GM15510 (cell line): ENCODE measurements around the gene SKAP1.

ENCODE experiments used
- POLR2A ChIP-seq: IDR thresholded peaks from 3 replicates; pipeline ENCODE4 v1.6.1; 2011; ENCODE audit warnings: borderline replicate concordance; ENCODE audit not compliant: insufficient read length; ENCODE audit errors: extremely low read depth

Gene SKAP1

GRCh38 chr17:48143629-48144028 lies 286.4 kb downstream of the SKAP1 start:
- TF ChIP-seq POLR2A: no peak

- no peak for TF ChIP-seq POLR2A
Observed at GRCh38 chr17:48139944-48140343, 290.1 kb downstream of the SKAP1 start.

GRCh38 chr17:48137656-48138055 lies 292.4 kb downstream of the SKAP1 start:
- no peak for TF ChIP-seq POLR2A

GRCh38 chr17:48134912-48135480 lies 295.0 kb downstream of the SKAP1 start:
- no peak for TF ChIP-seq POLR2A

GRCh38 chr17:48132385-48132784 lies 297.6 kb downstream of the SKAP1 start:
- no peak for TF ChIP-seq POLR2A

DNA sequence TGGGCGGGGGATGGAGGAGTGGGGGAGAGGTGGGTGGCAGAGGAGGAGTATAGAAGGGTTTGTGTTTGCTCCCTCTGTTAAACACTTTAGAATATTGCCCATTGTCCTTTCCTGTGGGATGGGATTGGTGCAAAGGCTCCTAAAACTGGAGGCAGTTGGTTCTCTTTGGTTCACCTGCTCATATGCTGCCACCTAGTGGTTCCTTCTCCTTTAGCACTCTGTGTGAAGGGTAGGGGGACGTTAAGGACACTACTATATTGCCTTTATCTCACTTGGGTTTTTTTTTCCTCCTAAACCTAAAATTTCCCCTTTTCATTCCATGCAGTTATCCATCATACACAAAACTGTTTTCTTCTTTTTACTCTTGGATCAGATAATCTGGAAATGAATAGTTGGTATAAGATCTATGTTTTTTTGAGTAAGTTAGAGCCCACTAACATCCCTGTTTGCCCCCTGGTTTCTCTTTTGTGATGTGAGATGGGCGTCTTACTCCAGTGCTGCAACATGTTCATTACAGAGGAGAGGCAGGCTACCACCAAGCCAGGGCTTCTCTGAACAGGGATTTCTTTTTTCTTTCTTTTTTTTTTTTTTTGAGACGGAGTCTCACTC lies 298.7 kb downstream of the SKAP1 start:
- TF ChIP-seq POLR2A: no peak

DNA sequence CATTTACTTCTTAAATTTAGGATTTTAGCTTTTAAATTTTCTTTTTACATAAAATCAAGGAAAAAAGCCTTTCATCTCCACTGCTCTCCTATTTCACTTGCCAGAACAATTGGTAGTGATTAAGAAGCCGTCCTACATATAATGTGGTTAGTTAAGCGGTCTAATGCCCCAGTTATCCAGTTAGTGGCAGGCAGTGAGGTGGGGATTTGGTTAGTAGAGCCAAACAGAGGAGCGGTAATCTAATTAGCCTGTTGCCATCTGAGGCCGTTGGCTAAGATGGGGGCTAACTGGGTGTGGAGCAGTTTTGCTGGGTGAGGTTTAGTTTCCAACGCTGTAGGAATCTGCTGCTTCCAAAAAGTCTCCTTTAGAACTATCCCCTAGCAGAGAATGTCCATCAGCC lies 300.0 kb downstream of the SKAP1 start:
- no peak for TF ChIP-seq POLR2A

DNA sequence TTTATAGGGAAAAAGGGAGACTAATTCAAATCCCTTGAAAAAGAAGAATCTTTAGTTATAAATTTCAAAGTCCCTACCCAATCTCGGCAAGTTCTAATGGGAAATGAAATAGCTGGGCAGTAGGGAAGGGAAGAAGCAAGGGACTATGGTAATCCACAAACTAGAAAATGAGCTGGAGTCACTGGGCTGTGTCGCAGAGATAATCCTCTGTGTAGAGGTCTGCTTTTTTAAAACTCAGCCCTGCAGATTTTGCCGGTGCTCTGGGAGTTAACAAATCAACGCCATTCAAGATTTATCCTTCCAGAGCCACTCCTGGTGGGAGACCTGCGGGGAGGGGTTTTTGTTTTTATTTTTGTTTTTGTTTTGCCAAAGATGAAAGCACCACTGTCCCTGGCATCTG lies 301.6 kb downstream of the SKAP1 start:
- TF ChIP-seq POLR2A: no peak

DNA sequence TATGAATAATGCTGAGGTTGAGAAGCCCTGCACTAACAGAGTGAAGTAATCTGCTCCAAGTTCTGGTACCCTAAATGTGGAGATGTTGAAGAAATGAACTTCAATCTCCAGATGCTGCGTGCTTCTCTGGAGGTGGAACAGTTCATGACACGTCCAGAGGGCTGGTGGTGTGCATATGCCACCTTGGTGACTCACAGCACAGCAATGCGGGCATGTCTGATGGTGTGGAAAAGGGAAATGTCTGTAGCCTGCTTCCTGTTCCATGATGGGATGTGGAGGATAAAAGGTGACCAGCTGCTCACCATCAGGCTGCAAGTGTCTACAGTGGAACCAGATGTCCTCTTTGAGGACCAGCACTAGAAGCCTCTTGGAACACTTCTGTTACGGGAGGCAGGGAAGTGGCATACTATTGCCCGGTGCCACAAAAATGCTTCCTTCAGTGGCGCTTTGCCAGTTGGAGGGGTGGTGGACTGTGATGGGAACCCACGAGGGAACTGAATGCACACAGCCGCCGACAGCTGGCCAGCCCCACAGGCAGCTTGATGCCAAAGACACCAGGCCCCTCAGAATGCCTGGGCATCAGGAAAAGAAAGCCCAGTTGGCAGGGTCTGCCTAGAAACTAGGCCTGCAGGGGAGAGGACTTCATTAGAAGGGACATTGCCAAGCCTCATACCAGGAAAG lies 302.5 kb downstream of the SKAP1 start:
- TF ChIP-seq POLR2A: no peak

- TF ChIP-seq POLR2A: no peak
Observed at GRCh38 chr17:48126532-48126850, 303.5 kb downstream of the SKAP1 start.

- no peak for TF ChIP-seq POLR2A
Observed at GRCh38 chr17:48125829-48126531, 304.0 kb downstream of the SKAP1 start.

DNA sequence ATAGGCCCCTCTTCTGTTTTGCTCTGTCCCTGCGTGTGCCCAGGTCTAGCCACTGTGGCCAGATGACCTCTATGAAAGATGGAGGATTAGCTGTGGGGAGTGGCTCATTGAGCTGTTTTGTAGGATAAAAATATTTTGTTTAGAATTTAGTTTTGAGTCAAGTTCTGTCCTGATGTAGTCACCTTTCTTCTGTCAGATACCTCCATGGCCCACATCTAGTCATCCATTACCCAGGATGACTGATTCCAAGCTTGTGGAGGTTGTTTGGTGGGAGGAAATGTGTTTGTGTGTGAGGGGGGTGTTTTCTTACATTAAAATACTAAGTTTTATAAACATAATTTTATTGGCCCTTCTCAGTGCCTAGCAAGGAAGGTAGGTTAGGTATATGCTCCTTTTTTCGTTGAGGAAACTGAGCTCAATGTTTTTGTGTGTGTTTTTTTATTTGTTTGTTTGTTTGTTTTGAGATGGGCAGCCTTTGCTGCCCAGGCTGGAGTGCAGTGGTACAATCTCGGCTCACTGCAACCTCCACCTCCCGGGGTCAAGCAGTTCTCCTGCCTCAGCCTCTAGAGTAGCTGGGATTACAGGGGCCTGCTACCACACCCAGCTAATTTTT lies 306.1 kb downstream of the SKAP1 start:
- no peak for TF ChIP-seq POLR2A

GRCh38 chr17:48123111-48123510 lies 306.9 kb downstream of the SKAP1 start:
- no peak for TF ChIP-seq POLR2A

- no peak for TF ChIP-seq POLR2A
Observed at GRCh38 chr17:48122665-48123045, 307.4 kb downstream of the SKAP1 start.
